Endothelial cell (in vitro differentiated cells): ENCODE results near the gene PLCB1. TPM values are rescaled to one million over a fixed set of nuclear protein-coding genes. Genes with fewer than 3 reads are reported as not detected.

Experiments used
- DNase-seq: peaks from one replicate; pipeline ENCODE4 v3.0.0; 2021; ENCODE audit warnings: low spot score
- H3K27ac Mint-ChIP-seq: one replicate; pipeline ENCODE4 v1.8.0; 2021; ENCODE audit warnings: mixed read lengths, inconsistent platforms; ENCODE audit not compliant: unreplicated experiment
- H3K27me3 Mint-ChIP-seq: one replicate; pipeline ENCODE4 v1.8.0; 2021; ENCODE audit warnings: mild to moderate bottlenecking, moderate library complexity, mixed read lengths, inconsistent platforms; ENCODE audit not compliant: unreplicated experiment
- H3K36me3 Mint-ChIP-seq: one replicate; pipeline ENCODE4 v1.8.0; 2021; ENCODE audit warnings: mild to moderate bottlenecking, low read depth, mixed read lengths, inconsistent platforms; ENCODE audit not compliant: unreplicated experiment
- H3K4me1 Mint-ChIP-seq: one replicate; pipeline ENCODE4 v1.8.0; 2021; ENCODE audit warnings: mild to moderate bottlenecking, mixed read lengths, inconsistent platforms; ENCODE audit not compliant: unreplicated experiment
- H3K4me3 Mint-ChIP-seq: one replicate; pipeline ENCODE4 v1.8.0; 2021; ENCODE audit warnings: mild to moderate bottlenecking, mixed read lengths, inconsistent platforms; ENCODE audit not compliant: unreplicated experiment
- H3K9me3 Mint-ChIP-seq: one replicate; pipeline ENCODE4 v1.8.0; 2021; ENCODE audit warnings: mixed read lengths, inconsistent platforms; ENCODE audit not compliant: unreplicated experiment
- total RNA-seq: library from RNA; stranded (reverse); fragmentation: NEBNext Ultra II Directional; extraction: Animal tissue kit (Norgen Biotek cat#: 25700); gene quantifications from one replicate; pipeline ENCODE4 v1.2.1, GENCODE V29; 2021; ENCODE audit not compliant: unreplicated experiment
- TF ChIP-seq, protein P1 (sequence below): fragments of 200-600 bp; sonication (generic); IDR thresholded peaks from one replicate; pipeline ENCODE4 v1.5.0; 2021; ENCODE audit warnings: antibody characterized with exemption; ENCODE audit not compliant: unreplicated experiment

PLCB1 gene
- total RNA-seq, 1 donor from 2014 or later = 8.1 TPM

DNA sequence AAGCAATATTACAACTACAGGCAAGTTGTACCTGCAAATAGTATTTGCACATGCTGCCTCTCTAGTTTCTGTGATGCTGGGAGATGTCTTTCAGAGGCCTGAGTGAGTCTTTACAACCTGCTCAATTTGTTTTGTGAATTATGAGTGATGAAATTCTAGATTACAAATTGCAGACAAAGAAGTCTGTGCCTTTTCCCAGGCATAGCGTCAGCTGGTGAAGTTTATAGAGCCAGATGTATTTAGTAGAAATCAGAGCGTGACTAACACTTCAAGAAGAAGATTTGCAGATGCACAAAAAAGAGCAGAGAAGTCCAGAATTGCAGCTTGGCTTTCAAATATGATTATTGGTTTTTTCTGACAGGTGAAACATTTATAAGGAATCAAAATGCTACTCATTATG, 289.9 kb downstream of the PLCB1 start:
- Mint-ChIP-seq H3K4me1 (no peaks in the 10 kb centered on the region), H3K36me3 (no peaks in the 10 kb centered on the region), H3K9me3 (no peaks in the 10 kb centered on the region), H3K4me3 (no peak overlapping the region), H3K27me3 (no peaks in the 10 kb centered on the region), H3K27ac (no peak overlapping the region)
- no peak for DNase-seq
- TF ChIP-seq, protein P1, sequence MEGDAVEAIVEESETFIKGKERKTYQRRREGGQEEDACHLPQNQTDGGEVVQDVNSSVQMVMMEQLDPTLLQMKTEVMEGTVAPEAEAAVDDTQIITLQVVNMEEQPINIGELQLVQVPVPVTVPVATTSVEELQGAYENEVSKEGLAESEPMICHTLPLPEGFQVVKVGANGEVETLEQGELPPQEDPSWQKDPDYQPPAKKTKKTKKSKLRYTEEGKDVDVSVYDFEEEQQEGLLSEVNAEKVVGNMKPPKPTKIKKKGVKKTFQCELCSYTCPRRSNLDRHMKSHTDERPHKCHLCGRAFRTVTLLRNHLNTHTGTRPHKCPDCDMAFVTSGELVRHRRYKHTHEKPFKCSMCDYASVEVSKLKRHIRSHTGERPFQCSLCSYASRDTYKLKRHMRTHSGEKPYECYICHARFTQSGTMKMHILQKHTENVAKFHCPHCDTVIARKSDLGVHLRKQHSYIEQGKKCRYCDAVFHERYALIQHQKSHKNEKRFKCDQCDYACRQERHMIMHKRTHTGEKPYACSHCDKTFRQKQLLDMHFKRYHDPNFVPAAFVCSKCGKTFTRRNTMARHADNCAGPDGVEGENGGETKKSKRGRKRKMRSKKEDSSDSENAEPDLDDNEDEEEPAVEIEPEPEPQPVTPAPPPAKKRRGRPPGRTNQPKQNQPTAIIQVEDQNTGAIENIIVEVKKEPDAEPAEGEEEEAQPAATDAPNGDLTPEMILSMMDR = no peak

- H3K4me3 Mint-ChIP-seq = no peak overlapping the region
- no peaks in the 10 kb centered on the region for H3K9me3 Mint-ChIP-seq
- H3K4me1 Mint-ChIP-seq = no peaks in the 10 kb centered on the region
- TF ChIP-seq, protein P1 = no peak
- H3K27ac Mint-ChIP-seq = no peak overlapping the region
- H3K36me3 Mint-ChIP-seq = no peaks in the 10 kb centered on the region
- no peak for DNase-seq
- no peaks in the 10 kb centered on the region for H3K27me3 Mint-ChIP-seq
These were observed 291.4 kb downstream of the PLCB1 start for GRCh38 chr20:8423482-8423881.

- DNase-seq = no peak
- no peak overlapping the region for H3K27ac Mint-ChIP-seq
- no peaks in the 10 kb centered on the region for H3K27me3 Mint-ChIP-seq
- H3K9me3 Mint-ChIP-seq = no peaks in the 10 kb centered on the region
- H3K36me3 Mint-ChIP-seq = no peaks in the 10 kb centered on the region
- no peak overlapping the region for H3K4me3 Mint-ChIP-seq
- TF ChIP-seq, protein P1 = no peak
- H3K4me1 Mint-ChIP-seq = no peaks in the 10 kb centered on the region
These were observed 291.9 kb downstream of the PLCB1 start for GRCh38 chr20:8424010-8424409.

DNA sequence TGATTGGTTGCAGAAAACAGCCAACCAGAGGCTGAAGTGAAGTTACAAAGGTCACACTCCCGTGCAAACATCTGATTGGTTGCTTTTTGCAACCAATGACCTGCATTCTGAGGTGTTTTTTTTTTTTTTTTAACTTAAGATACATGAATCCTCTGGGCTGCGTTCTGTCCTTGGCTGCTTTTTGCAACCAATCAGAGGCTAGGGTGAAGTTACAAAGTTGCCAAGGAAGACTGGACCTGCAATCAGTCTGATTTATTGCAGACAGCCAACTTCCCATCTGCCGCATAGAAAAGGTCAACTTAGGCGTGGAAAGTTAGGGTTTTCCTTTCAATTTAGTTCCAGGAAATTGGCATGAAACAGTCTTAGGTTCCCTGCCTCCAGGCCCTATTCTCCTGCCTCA, 292.9 kb downstream of the PLCB1 start:
- Mint-ChIP-seq H3K4me3 (no peak overlapping the region), H3K4me1 (no peaks in the 10 kb centered on the region), H3K9me3 (no peaks in the 10 kb centered on the region), H3K27me3 (no peaks in the 10 kb centered on the region), H3K27ac (no peak overlapping the region), H3K36me3 (no peaks in the 10 kb centered on the region)
- TF ChIP-seq, protein P1 = no peak
- no peak for DNase-seq

- no peaks in the 10 kb centered on the region for H3K27me3 Mint-ChIP-seq
- H3K4me3 Mint-ChIP-seq = no peak overlapping the region
- H3K36me3 Mint-ChIP-seq = no peaks in the 10 kb centered on the region
- no peak overlapping the region for H3K27ac Mint-ChIP-seq
- H3K4me1 Mint-ChIP-seq = no peaks in the 10 kb centered on the region
- TF ChIP-seq, protein P1 = no peak
- DNase-seq = no peak
- H3K9me3 Mint-ChIP-seq = no peaks in the 10 kb centered on the region
These were observed 293.7 kb downstream of the PLCB1 start for GRCh38 chr20:8425802-8426201.
